Vagina (tissue), 2 donors: ENCODE data around the gene TCN1.

Experiments used
- POLR2A ChIP-seq, 2 donors: fragments of 450-650 bp; IDR thresholded peaks; one replicate each; pipeline ENCODE4 v1.6.1; 2017; ENCODE audit warnings: antibody characterized with exemption in 2 of 2, mild to moderate bottlenecking in 2 of 2, moderate library complexity in 2 of 2
- POLR2AphosphoS5 ChIP-seq, 2 donors: sonication (generic); formaldehyde crosslinking; IDR thresholded peaks; one replicate each; pipeline ENCODE4 v1.9.0; 2017; ENCODE audit warnings: antibody characterized with exemption in 2 of 2, mild to moderate bottlenecking in 2 of 2, low read depth in 1 of 2; ENCODE audit not compliant: insufficient read depth in 1 of 2
- TF ChIP-seq, protein P1 (sequence below), 3 experiments: fragments of 450-650 bp in 2 of 3; fragments of 200-600 bp in 1 of 3; sonication (generic) in 1 of 3; IDR thresholded peaks; one replicate each; pipeline ENCODE4 v1.5.1; 2017 to 2019; ENCODE audit warnings: antibody characterized with exemption in 3 of 3, mild to moderate bottlenecking in 2 of 3, moderate library complexity in 2 of 3

DNA sequence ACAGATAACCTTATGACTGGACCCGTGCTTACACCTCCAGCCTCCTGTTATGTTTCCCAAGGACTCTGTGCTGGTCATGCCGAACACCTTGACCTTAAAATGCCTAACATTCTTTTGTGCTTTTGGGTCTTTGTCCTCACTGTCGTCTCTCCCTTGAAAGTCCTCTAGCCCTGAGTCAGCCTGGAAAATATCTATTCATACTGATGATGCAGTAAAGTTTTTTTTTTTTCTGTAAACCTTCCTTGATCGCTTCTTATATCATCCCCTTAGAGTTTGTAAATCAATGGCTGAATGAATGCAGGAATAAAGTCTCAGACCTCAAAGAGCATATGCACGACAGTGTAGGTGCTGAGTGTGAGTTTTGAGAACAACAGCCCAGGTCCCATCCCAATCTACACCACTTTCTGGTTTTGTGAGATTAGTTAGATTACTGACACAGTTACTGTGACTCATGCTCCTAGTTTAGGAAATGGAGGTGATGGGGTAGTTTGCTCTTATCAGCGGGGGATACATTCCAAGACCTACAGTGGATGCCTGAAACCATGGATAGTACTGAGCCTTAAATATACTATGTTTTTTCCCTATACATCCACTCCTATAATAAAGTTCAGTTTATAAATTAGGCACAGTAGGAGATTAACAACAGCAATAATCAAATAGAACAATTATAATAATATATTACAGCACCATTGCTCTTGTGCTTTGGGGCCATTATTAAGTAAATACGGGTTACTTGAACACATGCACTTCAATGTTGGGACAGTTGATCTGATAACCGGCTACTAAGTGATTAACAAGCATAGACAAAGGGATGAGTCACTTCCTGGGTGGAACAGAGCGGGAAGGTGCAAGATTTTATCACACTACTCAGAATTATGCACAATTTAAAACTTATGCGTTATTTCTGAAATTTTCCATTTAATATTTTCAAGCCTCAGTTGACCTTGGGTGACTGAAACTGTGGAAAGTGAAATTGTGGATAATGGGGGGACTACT lies 8.6 kb downstream of the TCN1 start:
- TF ChIP-seq, protein P1, sequence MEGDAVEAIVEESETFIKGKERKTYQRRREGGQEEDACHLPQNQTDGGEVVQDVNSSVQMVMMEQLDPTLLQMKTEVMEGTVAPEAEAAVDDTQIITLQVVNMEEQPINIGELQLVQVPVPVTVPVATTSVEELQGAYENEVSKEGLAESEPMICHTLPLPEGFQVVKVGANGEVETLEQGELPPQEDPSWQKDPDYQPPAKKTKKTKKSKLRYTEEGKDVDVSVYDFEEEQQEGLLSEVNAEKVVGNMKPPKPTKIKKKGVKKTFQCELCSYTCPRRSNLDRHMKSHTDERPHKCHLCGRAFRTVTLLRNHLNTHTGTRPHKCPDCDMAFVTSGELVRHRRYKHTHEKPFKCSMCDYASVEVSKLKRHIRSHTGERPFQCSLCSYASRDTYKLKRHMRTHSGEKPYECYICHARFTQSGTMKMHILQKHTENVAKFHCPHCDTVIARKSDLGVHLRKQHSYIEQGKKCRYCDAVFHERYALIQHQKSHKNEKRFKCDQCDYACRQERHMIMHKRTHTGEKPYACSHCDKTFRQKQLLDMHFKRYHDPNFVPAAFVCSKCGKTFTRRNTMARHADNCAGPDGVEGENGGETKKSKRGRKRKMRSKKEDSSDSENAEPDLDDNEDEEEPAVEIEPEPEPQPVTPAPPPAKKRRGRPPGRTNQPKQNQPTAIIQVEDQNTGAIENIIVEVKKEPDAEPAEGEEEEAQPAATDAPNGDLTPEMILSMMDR (IDR thresholded peaks at IDR 0.05), result no peak
- no peak for TF ChIP-seq POLR2A (IDR thresholded peaks at IDR 0.05)
- no peak for TF ChIP-seq POLR2AphosphoS5 (IDR thresholded peaks at IDR 0.05; ENCODE audit: insufficient read depth in 1 of 2, low read depth in 1 of 2)
